ENCODE data around the gene WDR90. TPM values are rescaled to one million over a fixed set of nuclear protein-coding genes. Genes with fewer than 3 reads are reported as not detected.

Gene WDR90
- polyA plus RNA-seq, 1 donor from 2014 or later: 32.1 TPM

- no peaks in the 10 kb centered on the region for H3K79me2 ChIP-seq (replicated peaks; ENCODE audit: insufficient read depth, low read length)
- no peak overlapping the region for H2AFZ ChIP-seq (ENCODE audit: low read depth, low read length)
- no peaks in the 10 kb centered on the region for H3K36me3 ChIP-seq (ENCODE audit: insufficient read depth, low read length)
- no peak overlapping the region for H3K4me3 ChIP-seq (ENCODE audit: low read length)
- no peak overlapping the region for H3K9ac ChIP-seq (ENCODE audit: low read length)
- no peak overlapping the region for H3K27ac ChIP-seq (ENCODE audit: low read length)
- no peaks in the 10 kb centered on the region for H4K20me1 ChIP-seq (ENCODE audit: insufficient read depth)
- H3K9me3 ChIP-seq (ENCODE audit: low read length): no peaks in the 10 kb centered on the region
- H3K9me2 ChIP-seq (ENCODE audit: insufficient read depth, low read length): no peaks in the 10 kb centered on the region
- H3F3A ChIP-seq (ENCODE audit: insufficient read depth, low read length, poor library complexity, severe bottlenecking): no peaks in the 10 kb centered on the region
- no peak for TF ChIP-seq SMC3 (conservative IDR thresholded peaks at IDR 0.05; ENCODE audit: poor library complexity)
- TF ChIP-seq RAD21 (conservative IDR thresholded peaks at IDR 0.05): no peak
- TF ChIP-seq REST (IDR thresholded peaks at IDR 0.05; ENCODE audit: borderline replicate concordance): no peak
- TF ChIP-seq CTCF (IDR thresholded peaks at IDR 0.05; ENCODE audit: poor library complexity, severe bottlenecking): no peak
- no peak for TF ChIP-seq MXI1 (conservative IDR thresholded peaks at IDR 0.05; ENCODE audit: poor library complexity, severe bottlenecking)
- no peak for TF ChIP-seq EP300 (conservative IDR thresholded peaks at IDR 0.05; ENCODE audit: poor library complexity, severe bottlenecking)
- no peak for TF ChIP-seq TAF1 (IDR thresholded peaks at IDR 0.05; ENCODE audit: low read depth)
- no peak for TF ChIP-seq POLR2AphosphoS5 (IDR thresholded peaks at IDR 0.05)
- no peak for TF ChIP-seq EZH2 (IDR thresholded peaks at IDR 0.05; ENCODE audit: borderline replicate concordance, insufficient read depth, low read length, poor library complexity, severe bottlenecking)
- H3K4me2 ChIP-seq (ENCODE audit: low read length): no peak overlapping the region
- H3K27me3 ChIP-seq (ENCODE audit: insufficient read depth, low read depth, low read length): no peaks in the 10 kb centered on the region
These were observed 4.9 kb downstream of the WDR90 start for GRCh38 chr16:654034-654433.

- Histone ChIP-seq H3K4me2 (ENCODE audit: low read length) (no peak overlapping the region), H3K9me3 (ENCODE audit: low read length) (no peaks in the 10 kb centered on the region), H3F3A (ENCODE audit: insufficient read depth, low read length, poor library complexity, severe bottlenecking) (no peaks in the 10 kb centered on the region), H3K79me2 (replicated peaks; ENCODE audit: insufficient read depth, low read length) (no peaks in the 10 kb centered on the region), H3K4me3 (ENCODE audit: low read length) (no peak overlapping the region), H3K36me3 (ENCODE audit: insufficient read depth, low read length) (no peaks in the 10 kb centered on the region), H4K20me1 (ENCODE audit: insufficient read depth) (no peaks in the 10 kb centered on the region), H3K27ac (ENCODE audit: low read length) (no peak overlapping the region), H3K9me2 (ENCODE audit: insufficient read depth, low read length) (no peaks in the 10 kb centered on the region), H3K9ac (ENCODE audit: low read length) (no peak overlapping the region), H3K27me3 (ENCODE audit: insufficient read depth, low read depth, low read length) (no peaks in the 10 kb centered on the region), H2AFZ (ENCODE audit: low read depth, low read length) (no peak overlapping the region)
- TF ChIP-seq TAF1 (IDR thresholded peaks at IDR 0.05; ENCODE audit: low read depth) (no peak), EP300 (conservative IDR thresholded peaks at IDR 0.05; ENCODE audit: poor library complexity, severe bottlenecking) (no peak), SMC3 (conservative IDR thresholded peaks at IDR 0.05; ENCODE audit: poor library complexity) (no peak), POLR2AphosphoS5 (IDR thresholded peaks at IDR 0.05) (no peak), MXI1 (conservative IDR thresholded peaks at IDR 0.05; ENCODE audit: poor library complexity, severe bottlenecking) (no peak), EZH2 (IDR thresholded peaks at IDR 0.05; ENCODE audit: borderline replicate concordance, insufficient read depth, low read length, poor library complexity, severe bottlenecking) (no peak), REST (IDR thresholded peaks at IDR 0.05; ENCODE audit: borderline replicate concordance) (no peak), RAD21 (conservative IDR thresholded peaks at IDR 0.05) (no peak), CTCF (IDR thresholded peaks at IDR 0.05; ENCODE audit: poor library complexity, severe bottlenecking) (no peak)
These were observed 8.3 kb downstream of the WDR90 start for GRCh38 chr16:657487-657886.

All from neural cell (in vitro differentiated cells).